ENCODE measurements around the gene SUMO4.

SUMO4 gene

GRCh38 chr6:149392535-149392934, 7.5 kb upstream of the SUMO4 start:
- DNase-seq (ENCODE audit: low read depth), result no peak
- TF ChIP-seq POLR2A (IDR thresholded peaks at IDR 0.05; ENCODE audit: extremely low read depth, insufficient read length) (no peak), CTCF (IDR thresholded peaks at IDR 0.05; ENCODE audit: low read depth, low read length) (no peak), MAX (IDR thresholded peaks at IDR 0.05; ENCODE audit: low read depth, low read length) (no peak), MYC (IDR thresholded peaks at IDR 0.05; ENCODE audit: low read depth, low read length) (no peak)
- H3K4me3 ChIP-seq (ENCODE audit: low read depth, low read length), result no peak overlapping the region

GRCh38 chr6:149393002-149393679, 6.9 kb upstream of the SUMO4 start:
- DNase-seq (ENCODE audit: low read depth), result no peak
- no peak for TF ChIP-seq POLR2A (IDR thresholded peaks at IDR 0.05; ENCODE audit: extremely low read depth, insufficient read length)
- TF ChIP-seq MAX (IDR thresholded peaks at IDR 0.05; ENCODE audit: low read depth, low read length), result no peak
- TF ChIP-seq CTCF (IDR thresholded peaks at IDR 0.05; ENCODE audit: low read depth, low read length), result no peak
- TF ChIP-seq MYC (IDR thresholded peaks at IDR 0.05; ENCODE audit: low read depth, low read length), result no peak
- no peak overlapping the region for H3K4me3 ChIP-seq (ENCODE audit: low read depth, low read length)

- TF ChIP-seq CTCF (IDR thresholded peaks at IDR 0.05; ENCODE audit: low read depth, low read length), result no peak
- DNase-seq (ENCODE audit: low read depth), result no peak
- H3K4me3 ChIP-seq (ENCODE audit: low read depth, low read length), result no peak overlapping the region
Observed at GRCh38 chr6:149395185-149395584, 4.9 kb upstream of the SUMO4 start.

GRCh38 chr6:149397384-149397783, 2.7 kb upstream of the SUMO4 start:
- TF ChIP-seq MAX (IDR thresholded peaks at IDR 0.05; ENCODE audit: low read depth, low read length) (no peak), POLR2A (IDR thresholded peaks at IDR 0.05; ENCODE audit: extremely low read depth, insufficient read length) (no peak), MYC (IDR thresholded peaks at IDR 0.05; ENCODE audit: low read depth, low read length) (no peak), CTCF (IDR thresholded peaks at IDR 0.05; ENCODE audit: low read depth, low read length) (no peak)
- no peak for DNase-seq (ENCODE audit: low read depth)
- H3K4me3 ChIP-seq (ENCODE audit: low read depth, low read length), result no peak overlapping the region

GRCh38 chr6:149403534-149403933, 3.5 kb downstream of the SUMO4 start:
- no peak overlapping the region for H3K4me3 ChIP-seq (ENCODE audit: low read depth, low read length)
- TF ChIP-seq POLR2A (IDR thresholded peaks at IDR 0.05; ENCODE audit: extremely low read depth, insufficient read length), result no peak
- TF ChIP-seq MAX (IDR thresholded peaks at IDR 0.05; ENCODE audit: low read depth, low read length), result no peak
- TF ChIP-seq MYC (IDR thresholded peaks at IDR 0.05; ENCODE audit: low read depth, low read length), result no peak
- TF ChIP-seq CTCF (IDR thresholded peaks at IDR 0.05; ENCODE audit: low read depth, low read length), result no peak
- no peak for DNase-seq (ENCODE audit: low read depth)

Measured in NB4 (cell line).